Activated T-cell treated with anti-CD3 and anti-CD28 coated beads, Interleukin-2, amount 50 U/mL, for 48 hours (primary cell): ENCODE results near the gene SHROOM3.

ENCODE experiments used
- DNase-seq, 2 experiments: peaks; one replicate each; pipeline ENCODE4 v3.0.0-alpha.2; 2020

SHROOM3 gene

GRCh38 chr4:76673362-76673761 lies 238.3 kb downstream of the SHROOM3 start:
- no peak for DNase-seq

- no peak for DNase-seq
Measured at GRCh38 chr4:76674983-76675382, 240.0 kb downstream of the SHROOM3 start.

DNA sequence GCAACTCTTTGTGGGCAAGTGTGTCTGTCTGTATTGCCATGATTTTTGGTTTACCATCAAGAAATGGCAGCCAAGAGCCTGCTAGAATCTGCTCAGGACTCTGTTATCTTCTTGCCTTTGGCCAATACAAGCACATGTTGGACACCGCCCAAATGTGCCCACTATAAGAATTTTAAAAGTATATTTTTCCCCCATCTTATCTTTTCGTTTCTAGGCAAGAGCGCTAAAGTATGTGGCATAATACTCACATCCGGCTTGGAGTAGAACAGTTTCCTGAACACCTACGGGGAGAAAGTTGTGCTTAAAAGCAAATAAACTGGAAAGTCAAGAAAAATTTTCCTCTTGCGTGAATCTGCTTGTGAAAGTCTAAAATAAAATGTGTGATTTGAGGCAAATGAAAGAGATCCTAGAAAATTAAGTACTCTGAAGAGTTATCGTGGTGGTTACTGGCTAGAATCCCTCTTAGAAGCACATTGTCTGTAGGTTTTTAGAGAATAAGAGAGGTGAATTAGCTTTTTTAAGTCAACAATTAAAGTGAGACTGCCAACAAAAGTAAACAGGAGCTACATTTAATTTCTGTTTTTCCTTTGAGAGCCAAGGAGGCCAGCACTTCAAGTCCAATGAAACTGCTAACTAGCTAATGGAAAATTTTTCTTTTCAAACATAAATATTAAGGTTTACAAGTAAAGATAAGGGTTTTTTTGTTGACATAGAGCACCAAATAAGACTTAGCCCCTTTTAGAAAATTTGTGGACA lies 242.7 kb downstream of the SHROOM3 start:
- no peak for DNase-seq

GRCh38 chr4:76679691-76680090 lies 244.7 kb downstream of the SHROOM3 start:
- no peak for DNase-seq

GRCh38 chr4:76680952-76681351 lies 245.9 kb downstream of the SHROOM3 start:
- DNase-seq: no peak

GRCh38 chr4:76681996-76682395 lies 247.0 kb downstream of the SHROOM3 start:
- DNase-seq: no peak

GRCh38 chr4:76683144-76683543 lies 248.1 kb downstream of the SHROOM3 start:
- no peak for DNase-seq

DNA sequence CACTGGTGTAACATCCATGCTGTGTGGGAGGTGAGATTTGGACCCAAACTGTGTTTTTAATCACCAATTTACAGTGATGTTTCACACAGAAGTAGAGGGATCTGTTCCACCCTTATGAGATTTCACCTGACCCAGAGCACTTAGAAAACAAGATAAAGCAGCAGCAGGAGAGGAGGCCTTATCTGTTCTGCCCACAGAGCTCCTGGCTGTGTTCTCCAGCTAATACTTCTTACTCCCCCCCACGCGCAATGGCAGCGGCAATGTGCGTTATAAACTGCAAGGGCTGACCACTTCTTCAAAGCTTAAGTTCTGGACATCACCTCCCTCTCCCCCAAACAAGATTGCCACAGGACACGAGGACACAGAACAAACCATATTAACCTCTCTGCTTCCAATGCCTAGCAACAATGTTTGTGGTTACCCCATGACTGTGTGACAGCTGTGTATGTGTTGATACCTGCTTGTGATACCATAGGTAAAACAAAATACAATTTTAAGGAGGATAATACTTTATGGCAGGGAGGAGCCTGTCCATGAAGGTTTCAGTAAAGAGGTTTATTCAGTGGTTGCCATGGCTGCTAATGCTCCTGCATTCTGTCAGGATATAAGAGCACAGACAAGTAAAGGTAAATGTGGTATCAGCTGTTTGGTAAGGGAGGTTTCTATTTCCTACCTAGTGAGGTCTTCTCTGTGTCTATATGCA lies 252.9 kb downstream of the SHROOM3 start:
- DNase-seq: no peak

- DNase-seq: no peak
Measured at GRCh38 chr4:76688619-76689144, 253.7 kb downstream of the SHROOM3 start.

DNA sequence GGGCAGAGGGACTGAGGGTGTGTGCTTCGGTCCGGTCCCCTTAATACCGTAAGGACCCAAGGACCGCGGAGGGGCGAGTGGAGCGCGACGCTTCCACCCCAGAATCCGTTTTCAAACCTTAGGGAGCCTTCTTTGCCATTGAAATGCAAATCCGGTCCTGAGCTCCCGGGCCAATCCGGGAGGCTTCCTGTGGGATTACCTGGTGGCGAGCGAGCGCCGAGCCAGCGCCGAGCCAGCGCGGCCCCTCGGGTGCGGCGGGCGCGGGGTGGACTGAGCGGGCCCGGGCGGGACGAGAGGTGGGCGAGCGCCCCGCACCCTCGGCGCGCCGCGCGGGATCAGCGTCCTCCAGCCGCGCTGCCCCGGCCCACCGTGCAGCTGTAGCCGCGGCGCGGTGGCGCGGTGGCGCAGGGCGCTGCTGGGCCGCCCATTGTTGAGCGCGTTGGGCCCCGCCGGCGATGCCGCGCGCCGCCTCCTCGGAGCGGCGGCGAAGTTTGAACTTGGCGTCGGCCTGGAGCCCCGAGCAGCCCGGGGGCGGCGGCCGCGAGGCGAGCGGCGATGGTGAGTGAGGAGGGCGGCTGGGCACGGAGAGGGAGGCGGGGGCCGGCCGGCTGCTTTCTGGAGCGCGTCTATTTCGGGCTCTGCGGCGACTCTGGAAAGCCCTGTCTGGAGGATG lies 254.3 kb downstream of the SHROOM3 start:
- DNase-seq: peak; percentile 31 to 40

DNA sequence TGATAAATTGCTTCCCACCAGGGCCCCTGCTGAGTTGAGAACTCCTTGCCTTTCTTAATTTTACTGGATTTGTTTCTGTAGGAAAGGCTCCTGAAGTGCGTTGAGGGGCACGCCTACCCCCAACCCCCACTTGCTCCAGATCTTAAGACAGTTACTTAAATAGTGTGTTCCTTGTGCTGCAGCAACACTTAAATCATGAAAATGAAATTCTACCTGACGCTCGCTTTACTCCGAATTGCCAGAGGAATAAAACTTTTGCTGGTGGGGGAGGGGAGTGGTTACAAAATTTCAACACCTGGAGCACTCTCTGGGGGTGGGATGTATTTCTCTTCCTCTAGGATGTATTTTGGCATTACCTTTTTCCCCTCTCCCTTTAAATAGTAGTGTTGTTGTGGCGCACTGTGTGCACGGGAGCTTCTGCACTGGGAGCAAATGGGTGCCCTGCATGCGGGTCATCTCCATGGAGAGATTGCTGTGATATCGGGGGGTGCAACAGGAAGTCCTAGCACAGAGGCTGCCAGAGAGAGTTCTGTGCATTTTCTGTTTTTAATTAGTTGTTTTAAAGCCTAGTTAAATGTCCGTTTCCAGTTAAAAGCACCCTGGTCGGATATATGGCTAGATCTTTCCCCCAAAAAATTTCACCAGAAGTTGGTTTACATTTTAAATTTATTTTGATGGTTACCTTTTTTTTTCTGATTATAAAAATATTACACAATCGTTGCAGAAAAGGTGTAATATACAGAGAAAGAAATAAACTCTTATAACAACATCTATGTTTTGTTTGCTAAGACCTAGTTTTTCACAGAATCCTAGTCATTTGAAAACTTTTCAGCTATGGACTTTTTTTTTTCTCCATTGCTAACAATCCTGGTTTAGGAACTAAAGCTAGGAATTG lies 255.2 kb downstream of the SHROOM3 start:
- DNase-seq: no peak

DNA sequence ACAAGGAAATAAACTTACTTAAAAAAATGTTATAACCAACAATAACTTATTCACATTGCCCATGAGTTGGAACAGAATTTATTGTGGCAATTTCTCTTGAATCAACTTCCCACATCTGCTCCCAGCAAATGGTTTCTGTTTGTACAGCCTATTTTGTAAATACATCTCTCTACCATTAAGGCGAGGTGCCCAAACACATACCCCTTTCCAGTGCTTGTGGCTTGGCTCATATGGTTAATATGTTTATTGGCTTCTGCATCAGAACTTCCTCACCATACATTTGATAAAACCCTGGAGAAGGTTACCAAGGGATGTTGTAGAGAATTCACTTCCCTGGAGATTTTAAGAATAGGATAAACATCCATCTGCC lies 255.9 kb downstream of the SHROOM3 start:
- no peak for DNase-seq

GRCh38 chr4:76691807-76692582 lies 257.0 kb downstream of the SHROOM3 start:
- DNase-seq: no peak

GRCh38 chr4:76692761-76693160 lies 257.7 kb downstream of the SHROOM3 start:
- no peak for DNase-seq

GRCh38 chr4:76694056-76694455 lies 259.0 kb downstream of the SHROOM3 start:
- DNase-seq: no peak

DNA sequence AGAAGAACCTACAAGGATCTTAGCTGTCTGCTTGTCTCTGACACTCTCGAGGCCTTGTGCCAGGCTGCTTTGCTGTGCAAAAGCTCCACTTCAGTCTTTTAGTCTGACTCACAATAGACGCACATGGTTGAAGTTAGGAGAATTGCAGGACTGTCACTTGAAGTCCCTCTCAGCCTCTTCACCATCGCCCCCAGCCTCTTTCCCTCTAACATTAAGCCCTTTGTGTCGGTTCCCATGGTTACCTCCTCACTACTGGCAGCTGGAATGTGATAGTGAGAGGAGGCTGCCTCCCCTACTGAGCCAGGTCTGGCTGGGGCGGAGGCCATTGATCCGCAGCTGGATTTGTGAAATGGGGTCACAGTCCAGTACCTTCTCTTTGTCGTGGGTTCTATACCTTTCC lies 261.1 kb downstream of the SHROOM3 start:
- no peak for DNase-seq

GRCh38 chr4:76697129-76697803 lies 262.2 kb downstream of the SHROOM3 start:
- no peak for DNase-seq

- DNase-seq: no peak
Measured at GRCh38 chr4:76698141-76698540, 263.1 kb downstream of the SHROOM3 start.

DNA sequence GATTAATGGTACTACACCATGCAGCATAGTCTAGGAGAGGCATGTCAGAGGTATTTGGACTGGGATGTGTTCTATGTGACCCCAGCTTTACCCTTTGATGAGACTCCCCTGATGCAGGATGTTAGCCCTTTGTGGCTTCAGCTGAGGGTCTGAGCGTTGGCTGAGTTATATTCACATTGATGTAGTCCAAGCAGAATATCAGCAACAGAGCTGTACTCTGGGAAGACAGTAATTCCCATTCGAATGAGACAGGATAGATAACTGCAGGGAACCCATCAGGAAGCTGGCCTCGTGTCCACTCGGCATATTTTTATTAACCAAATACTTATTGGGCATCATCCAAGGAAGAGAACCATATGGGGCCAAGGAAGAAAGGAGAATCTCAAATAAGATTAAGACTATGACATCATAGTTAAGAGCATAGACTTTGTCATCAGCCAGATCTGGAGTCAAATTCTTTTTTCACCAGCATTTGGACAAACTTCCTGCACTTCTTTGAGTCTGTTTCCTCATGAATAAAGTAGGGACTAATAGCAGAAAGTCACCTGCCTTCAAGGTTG lies 264.8 kb downstream of the SHROOM3 start:
- DNase-seq: no peak

DNA sequence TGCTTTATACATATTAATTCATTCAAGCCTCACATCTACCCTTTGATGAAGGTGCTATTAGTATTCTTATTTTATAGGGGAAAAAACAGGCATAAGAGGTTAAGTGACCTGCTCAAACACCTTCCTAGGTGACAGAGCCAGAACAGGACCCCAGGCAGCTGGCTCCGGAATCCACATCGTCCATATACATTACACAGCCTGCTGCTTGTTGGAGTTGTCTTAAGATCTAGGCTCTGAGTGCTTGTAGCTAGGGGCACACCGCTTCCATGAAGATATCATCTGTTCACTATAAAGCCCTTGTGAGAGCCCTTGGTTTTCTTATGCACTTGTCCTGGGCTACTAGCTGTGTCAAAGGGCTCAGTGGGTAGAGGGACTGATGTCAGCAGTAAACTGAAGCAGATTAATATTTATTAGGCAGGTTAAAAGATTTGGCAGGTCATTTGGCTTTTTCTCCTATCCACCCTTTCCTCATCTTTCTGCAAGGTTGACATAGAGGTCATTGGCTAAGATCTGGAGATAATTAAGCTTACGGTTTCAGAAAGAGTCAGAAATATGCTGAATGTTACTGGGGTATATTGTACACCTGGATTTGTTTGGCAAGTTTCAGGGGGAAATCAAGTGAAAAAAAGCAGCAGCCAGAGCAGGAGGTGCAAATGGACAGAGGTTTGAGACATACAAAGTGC lies 267.6 kb downstream of the SHROOM3 start:
- no peak for DNase-seq
